Inflammatory macrophage treated with lipopolysaccharide for 1 hour (primary cell): ENCODE results near the gene RALGPS1.
A peak's percentile ranks its signal among the peaks of the same experiment; 100 is the strongest.
"Not testable (repeated sequence)": the region's sequence is repeated elsewhere in the genome, so short reads cannot be mapped to it uniquely, and the experiment has no call there.

Source experiments
- DNase-seq, 2 donors: peaks; one replicate each; pipeline ENCODE4 v3.0.0-alpha.2; 2020 to 2022

RALGPS1 gene

DNA sequence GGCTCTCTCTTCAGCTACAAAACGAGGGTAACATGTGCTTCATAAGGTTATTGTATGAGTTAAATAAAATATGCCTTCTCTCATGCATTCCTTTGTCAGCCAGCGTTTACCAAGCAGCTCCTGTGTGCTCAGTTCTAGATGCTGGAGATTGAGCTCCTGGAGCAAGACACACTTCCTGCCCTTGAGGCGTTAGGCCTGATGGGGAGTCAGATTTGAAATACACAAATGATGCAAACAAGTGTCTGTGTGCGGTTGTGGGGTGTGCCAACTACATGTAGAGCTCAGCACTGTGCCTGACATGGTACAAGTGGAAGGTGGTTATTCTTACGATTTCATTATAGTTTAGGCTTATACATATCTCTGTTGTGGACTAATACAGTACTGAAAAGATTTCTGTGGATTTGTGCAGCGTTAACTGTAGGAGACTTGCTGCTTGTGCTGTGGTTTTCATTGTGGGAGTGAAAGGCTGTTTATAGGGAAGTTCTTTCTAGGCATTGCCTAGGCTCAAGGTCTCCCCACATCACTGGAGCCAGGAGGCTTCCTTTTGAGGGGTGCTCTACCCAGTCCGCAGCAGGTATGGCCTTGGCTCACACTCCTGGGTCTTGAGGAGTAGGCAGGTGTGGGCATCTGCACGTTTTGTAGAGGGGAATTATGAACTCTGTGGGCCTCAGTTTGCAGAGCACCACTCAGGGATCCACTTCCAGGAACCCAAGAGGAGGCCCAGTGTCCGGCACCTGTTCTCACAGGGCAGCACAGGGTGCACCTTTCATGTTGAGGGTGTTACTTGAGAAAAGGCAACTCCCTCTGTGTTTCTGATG, 247.7 kb downstream of the RALGPS1 start:
- DNase-seq, result peak; percentile 19 to 31

- no peak for DNase-seq
Observed at GRCh38 chr9:127162864-127163365, 248.3 kb downstream of the RALGPS1 start.

DNA sequence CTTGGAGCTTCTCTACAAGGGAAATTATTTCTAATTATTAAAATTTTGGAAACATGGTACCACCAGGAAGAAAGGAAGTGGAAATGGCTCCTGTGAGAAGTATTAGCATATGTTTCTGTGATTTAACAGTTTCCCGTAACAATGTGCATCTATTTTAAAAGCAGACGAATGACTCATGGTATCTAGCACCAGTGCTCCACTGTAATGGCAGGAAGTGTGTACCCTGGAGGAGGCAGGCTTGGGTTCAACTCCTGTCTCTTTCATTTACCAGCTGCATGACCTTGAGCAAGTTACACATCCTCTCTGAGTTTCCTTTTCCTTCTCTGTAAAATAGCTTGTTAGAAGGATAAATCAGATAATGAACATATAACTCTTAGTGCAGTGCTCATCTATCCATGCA, 248.8 kb downstream of the RALGPS1 start:
- peak; percentile 2 to 35 for DNase-seq

DNA sequence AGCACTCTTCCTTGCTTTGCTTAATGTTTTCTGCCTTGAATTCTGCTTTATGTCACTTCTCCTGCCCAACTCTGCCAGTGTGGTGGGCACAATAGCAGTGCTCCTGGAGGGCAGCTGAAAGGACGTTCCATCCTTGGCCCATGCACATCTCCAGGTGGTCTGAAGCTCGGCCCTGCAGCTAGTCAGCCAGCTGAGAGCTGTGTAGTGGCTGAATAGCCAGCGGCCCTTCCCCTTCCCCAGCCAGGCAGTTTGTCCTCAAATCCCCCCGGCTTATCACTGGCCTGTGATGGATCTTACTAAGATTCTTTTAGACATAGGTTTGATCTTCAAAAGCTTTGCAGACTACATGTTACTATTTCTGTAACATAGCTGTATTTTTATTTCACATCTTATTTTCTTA, 250.5 kb downstream of the RALGPS1 start:
- no peak for DNase-seq

- peak in 1 of 2 donors; percentile 14 for DNase-seq
Observed at GRCh38 chr9:127166111-127166510, 251.5 kb downstream of the RALGPS1 start.

- DNase-seq, result no peak
Observed at GRCh38 chr9:127166651-127167524, 252.3 kb downstream of the RALGPS1 start.

- DNase-seq, result no peak
Observed at GRCh38 chr9:127167560-127168326, 253.2 kb downstream of the RALGPS1 start.

DNA sequence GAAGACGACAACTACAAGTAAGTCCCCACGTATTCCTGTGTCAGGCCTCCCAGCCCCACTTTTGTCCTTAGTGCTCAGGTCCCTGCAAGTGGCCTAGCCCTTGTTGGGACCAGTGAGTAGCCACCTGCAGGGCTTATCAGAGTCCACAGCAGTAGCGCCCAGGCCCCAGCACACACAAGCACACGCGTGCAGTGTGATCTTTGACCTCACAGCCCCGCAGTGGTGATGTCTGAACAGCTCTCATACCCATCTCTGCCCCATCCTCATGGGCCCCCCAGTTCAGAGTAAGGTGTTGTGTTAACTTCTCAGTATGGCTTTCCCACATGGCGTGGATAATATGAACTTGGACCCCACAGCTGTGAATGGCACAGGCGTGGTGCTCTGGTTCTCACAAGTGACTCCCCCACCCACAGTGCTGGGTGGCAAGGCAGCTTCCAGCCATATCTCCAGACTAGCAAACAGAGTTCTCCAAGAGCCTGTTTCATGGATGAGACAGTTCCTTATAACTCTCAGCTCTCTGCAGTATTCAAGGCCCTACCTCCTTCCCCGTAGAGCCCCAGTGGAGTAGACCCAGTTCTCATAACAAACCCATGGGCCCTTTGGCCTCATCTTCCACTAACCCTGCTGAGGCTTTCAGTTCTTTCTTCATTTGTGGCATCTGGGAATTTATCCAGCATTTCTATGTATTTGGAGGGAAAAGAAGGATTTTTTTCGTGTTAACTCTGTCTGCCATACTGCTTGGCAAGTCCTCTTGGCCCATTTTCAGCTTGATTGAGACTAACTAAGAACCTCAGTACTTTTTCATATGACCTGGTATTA, 254.4 kb downstream of the RALGPS1 start:
- DNase-seq, result no peak

- DNase-seq, result no peak
Observed at GRCh38 chr9:127169575-127169883, 254.9 kb downstream of the RALGPS1 start.

GRCh38 chr9:127170103-127170502, 255.5 kb downstream of the RALGPS1 start:
- no peak for DNase-seq

- DNase-seq, result no peak
Observed at GRCh38 chr9:127170652-127171051, 256.1 kb downstream of the RALGPS1 start.

DNA sequence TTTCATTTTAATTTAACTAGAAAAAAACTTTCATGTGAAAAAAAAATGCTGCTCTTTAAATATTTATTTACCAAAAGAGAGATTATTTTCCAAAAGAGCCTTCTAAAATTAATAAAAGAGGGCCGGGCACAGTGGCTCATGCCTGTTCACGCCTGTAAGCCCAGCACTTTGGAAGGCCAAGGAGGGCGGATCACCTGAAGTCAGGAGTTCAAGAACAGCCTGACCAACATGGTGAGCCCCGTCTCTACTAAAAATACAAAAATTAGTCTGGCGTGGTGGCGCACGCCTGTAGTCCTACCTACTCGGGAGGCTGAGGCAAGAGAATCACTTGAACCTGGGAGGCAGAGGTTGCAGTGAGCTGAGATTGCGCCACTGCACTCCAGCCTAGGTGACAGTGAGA, 256.8 kb downstream of the RALGPS1 start:
- not testable (repeated sequence) for DNase-seq

DNA sequence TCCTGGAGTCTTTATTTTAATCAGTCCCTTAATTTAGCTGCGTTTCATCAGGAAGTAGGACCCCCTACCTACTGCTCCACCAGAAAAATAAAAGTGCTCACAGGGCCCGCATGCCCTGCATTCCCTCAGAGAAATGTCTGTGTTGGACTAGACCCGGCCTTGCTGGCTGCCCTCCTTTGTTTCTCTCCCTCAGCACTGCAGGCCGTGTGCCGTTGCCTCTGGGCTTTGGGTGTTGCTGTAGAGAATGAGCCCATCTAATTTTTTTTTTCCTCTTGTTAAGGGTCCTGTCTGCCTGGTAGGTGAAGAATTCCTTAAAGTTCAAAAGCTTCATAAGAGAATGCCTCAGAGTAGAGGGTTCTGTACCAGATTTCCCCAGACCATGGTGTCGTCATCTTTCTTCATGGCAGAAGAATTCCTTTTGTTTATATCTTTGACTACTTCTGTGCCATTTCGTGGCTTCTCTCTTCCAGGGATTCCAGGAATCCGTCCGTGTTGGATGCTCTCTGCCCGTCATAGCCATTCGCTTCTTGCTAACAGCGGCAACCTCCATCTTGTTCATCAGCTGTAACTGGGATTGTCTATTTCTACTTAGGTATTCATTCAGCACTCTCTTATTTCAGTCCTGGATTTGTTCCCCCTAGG, 257.6 kb downstream of the RALGPS1 start:
- DNase-seq, result no peak

DNA sequence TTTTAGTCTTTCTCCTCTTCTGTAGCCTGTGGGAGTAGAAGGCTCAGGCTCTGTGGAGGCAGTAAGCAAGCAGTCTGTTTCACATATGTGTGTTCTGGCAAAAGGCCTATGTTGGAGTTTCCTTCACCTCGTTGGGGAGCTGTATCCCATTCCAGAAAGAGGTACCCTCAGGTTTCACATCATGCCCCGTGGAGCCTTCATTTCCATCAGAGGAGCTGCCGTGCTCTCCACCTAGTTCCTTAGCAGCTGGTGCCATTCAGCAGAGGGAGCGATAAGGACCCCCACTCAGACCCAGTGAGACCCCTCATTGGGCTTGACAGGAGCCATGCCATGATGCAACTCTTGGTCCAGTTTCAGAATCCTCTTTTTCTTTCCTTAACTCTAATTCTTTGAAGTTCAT, 258.5 kb downstream of the RALGPS1 start:
- DNase-seq, result no peak

DNA sequence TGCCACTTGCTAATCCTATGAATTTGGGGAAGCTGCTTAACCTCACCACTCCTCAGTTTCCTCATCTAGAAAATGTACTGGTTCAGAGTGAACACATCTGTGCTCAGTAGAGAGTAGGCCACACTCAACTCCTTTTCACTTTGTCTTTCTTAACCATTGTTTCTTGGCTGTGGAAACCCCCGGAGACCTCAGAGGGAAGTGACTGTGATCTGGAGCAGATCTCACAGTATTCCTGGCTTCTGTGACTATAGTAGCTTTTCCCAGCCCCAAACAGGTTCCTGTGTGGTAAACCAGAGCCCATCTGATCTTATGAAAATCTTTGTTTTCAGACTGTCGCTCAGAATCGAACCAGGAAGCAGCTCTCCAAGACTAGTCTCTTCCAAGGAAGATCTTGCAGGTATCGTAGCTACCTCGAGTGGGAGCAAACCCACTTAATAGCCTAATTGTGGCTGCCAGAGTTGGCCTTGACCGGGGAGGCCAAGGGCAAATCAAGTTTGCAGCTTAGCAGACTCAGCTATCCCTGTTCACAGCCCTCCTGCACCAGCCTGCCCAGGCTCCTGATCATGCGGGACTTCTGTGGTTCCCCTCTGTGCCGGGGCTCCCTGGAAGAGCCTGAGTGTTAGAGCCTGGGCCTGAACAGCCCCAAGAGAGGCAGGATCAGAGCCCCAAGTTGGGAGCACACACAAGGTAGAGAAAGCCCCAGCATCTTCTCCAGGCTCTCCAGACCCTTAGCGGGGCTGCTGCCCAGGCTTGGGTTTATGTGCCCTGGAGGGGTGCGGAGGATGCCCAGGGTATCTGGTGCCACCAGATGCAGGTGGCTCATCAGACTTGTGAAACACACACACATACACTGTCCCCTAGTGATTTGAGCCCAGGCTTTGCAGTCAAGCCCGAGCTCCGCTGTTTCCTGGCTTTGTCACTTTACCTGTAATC, 260.1 kb downstream of the RALGPS1 start:
- DNase-seq, result no peak

- no peak for DNase-seq
Observed at GRCh38 chr9:127175319-127175715, 260.7 kb downstream of the RALGPS1 start.

GRCh38 chr9:127175764-127176163, 261.2 kb downstream of the RALGPS1 start:
- DNase-seq, result no peak

- DNase-seq, result no peak
Observed at GRCh38 chr9:127176631-127177030, 262.0 kb downstream of the RALGPS1 start.

DNA sequence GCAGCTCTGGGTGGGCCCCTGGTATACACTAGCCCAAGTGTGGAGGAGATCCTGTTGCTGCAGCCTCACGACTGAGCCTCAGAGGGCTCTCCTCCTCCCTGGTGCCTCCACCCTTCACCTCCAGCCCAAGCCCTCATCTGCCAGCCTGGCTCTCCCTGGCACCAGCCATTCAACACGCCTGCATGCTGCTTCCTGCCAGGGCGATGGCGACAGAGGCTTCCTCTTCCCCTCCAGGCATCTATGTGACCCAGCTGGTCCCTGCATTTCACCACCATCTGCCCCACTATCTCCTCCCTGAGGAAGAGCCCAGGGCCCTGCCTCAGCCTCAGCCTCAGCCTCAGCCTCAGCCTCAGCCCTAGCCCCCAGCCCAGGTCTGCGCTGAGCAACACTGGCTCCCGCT, 262.6 kb downstream of the RALGPS1 start:
- DNase-seq, result no peak

DNA sequence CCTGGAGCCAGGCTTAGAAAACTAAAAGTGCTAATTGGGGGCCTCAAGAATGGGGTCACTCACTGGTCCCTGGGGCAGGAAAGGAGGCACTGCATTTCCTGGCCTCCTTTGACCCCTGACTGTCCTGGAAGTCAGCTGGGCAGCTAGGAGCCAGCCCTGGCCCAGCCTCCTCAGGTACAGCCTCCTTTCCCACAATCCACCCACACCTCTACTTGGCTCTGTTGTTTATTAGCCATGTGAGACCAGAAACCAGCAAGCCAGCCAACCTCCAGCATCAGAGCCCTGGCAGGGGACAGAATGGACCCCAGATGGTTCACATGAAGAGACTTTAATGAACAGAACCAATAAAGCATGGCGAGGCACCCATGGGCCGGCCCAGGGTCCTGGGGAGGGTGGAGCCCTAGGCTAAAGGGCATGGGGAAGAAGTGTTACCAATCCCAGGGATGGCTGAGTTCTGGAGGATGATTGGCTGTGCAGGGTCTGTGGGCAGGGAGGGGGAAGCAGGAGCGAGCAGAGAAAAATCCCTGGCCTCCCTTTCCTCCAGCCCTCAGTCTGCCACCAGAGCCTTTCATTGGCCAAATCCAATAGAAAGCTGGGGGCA, 263.2 kb downstream of the RALGPS1 start:
- no peak for DNase-seq
